GM12878 (cell line): Measurements from ENCODE around the gene RSPO4. TPM values are rescaled to one million over a fixed set of nuclear protein-coding genes. Genes with fewer than 3 reads are reported as not detected.

Experiments used
- ATAC-seq: fragments of 200-7000 bp; cut with Tn5 transposase; 3 replicates; pipeline ENCODE4 v1.9.1; 2020; ENCODE audit warnings: mild to moderate bottlenecking, moderate library complexity
- BruUV-seq: library from RNA; stranded (reverse); fragments of 400-500 nt; replicated peaks from 2 replicates; lab custom pipeline; 2021; lab: Mats Ljungman, UMichigan
- CTCF ChIA-PET: fragments of 300-600 bp; sonication (Branson Sonifier 250); formaldehyde crosslinking; extraction: SDS; loops from one replicate; lab custom pipeline; 2021; ENCODE audit warnings: inconsistent platforms; lab: Yijun Ruan, JAX
- POLR2A ChIA-PET: fragments of 350-600 bp; formaldehyde crosslinking; extraction: SDS; loops from one replicate; lab custom pipeline; 2021; ENCODE audit warnings: inconsistent platforms; lab: Charles Lee
- RAD21 ChIA-PET: fragments of 300-600 bp; sonication (Branson Sonifier 250); formaldehyde crosslinking; loops from one replicate; lab custom pipeline; 2023; ENCODE audit warnings: antibody characterized with exemption; ENCODE audit not compliant: unreplicated experiment; lab: Charles Lee
- SMC1A ChIA-PET: fragments of 300-600 bp; sonication (Branson Sonifier 250); formaldehyde crosslinking; loops from one replicate; lab custom pipeline; 2023; ENCODE audit not compliant: unreplicated experiment, uncharacterized antibody; lab: Charles Lee
- DNase-seq: peaks from one replicate; pipeline ENCODE4 v3.0.0-alpha.2; 2011; ENCODE audit warnings: low read depth, low spot score
- FAIRE-seq: peaks from 3 replicates; lab custom pipeline; 2011; peaks lifted over from hg19 to GRCh38; lab: Jason Lieb, UNC
- H2AFZ ChIP-seq: 2 replicates; pipeline ENCODE4 v1.6.0; 2011; ENCODE audit warnings: low read depth, low read length, control low read depth; ENCODE audit not compliant: control insufficient read depth
- H3K27ac ChIP-seq: 2 replicates; pipeline ENCODE4 v1.5.1; 2011; ENCODE audit warnings: control low read depth; ENCODE audit not compliant: control insufficient read depth, insufficient read depth
- H3K27me3 ChIP-seq, 2 experiments: replicated peaks in 1 of 2; 2 replicates each; pipeline versions ENCODE4 v1.6.0 to v1.6.1; 2011; ENCODE audit warnings: low read length in 1 of 2; ENCODE audit not compliant: control insufficient read depth in 2 of 2, insufficient read depth in 2 of 2
- H3K36me3 ChIP-seq, 2 experiments: 2 replicates each; pipeline ENCODE4 v1.5.1; 2011; ENCODE audit warnings: low read length in 1 of 2; ENCODE audit not compliant: control insufficient read depth in 2 of 2, insufficient read depth in 2 of 2
- H3K4me1 ChIP-seq: 2 replicates; pipeline ENCODE4 v1.6.1; 2011; ENCODE audit warnings: mild to moderate bottlenecking, low read length, moderate library complexity, mixed read lengths; ENCODE audit not compliant: control insufficient read depth, insufficient read depth
- H3K4me2 ChIP-seq: 2 replicates; pipeline ENCODE4 v1.6.0; 2011; ENCODE audit warnings: control low read depth; ENCODE audit not compliant: control insufficient read depth, insufficient read depth
- H3K4me3 ChIP-seq: fragments of 200-600 bp; sonication (generic); 2 replicates; pipeline ENCODE4 v1.5.1; 2016
- H3K79me2 ChIP-seq: 2 replicates; pipeline ENCODE4 v1.6.0; 2011; ENCODE audit warnings: low read length; ENCODE audit not compliant: control insufficient read depth, insufficient read depth
- H3K9ac ChIP-seq: 2 replicates; pipeline ENCODE4 v1.8.0; 2011; ENCODE audit warnings: low read length, control low read depth, mixed read lengths; ENCODE audit not compliant: control insufficient read depth, insufficient read depth
- H3K9me3 ChIP-seq: replicated peaks from 3 replicates; pipeline ENCODE4 v1.5.1; 2011; ENCODE audit warnings: mild to moderate bottlenecking, low read length; ENCODE audit not compliant: control insufficient read depth, insufficient read depth
- H4K20me1 ChIP-seq: 2 replicates; pipeline ENCODE4 v1.6.0; 2011; ENCODE audit not compliant: control insufficient read depth, insufficient read depth
- CEBPB ChIP-seq, 2 experiments: fragments of 150-350 bp in 1 of 2; IDR thresholded peaks; 2 replicates each; pipeline ENCODE4 v1.6.1; 2012 to 2014; ENCODE audit warnings: low read depth in 2 of 2, low read length in 2 of 2, borderline replicate concordance in 1 of 2, inconsistent platforms in 1 of 2
- CREM ChIP-seq: IDR thresholded peaks from 2 replicates; pipeline ENCODE4 v1.6.1; 2014; ENCODE audit warnings: antibody characterized with exemption, low read depth
- HDAC6 ChIP-seq: fragments of 200-600 bp; sonication (generic); IDR thresholded peaks from one replicate; pipeline ENCODE4 v1.8.0; 2017; ENCODE audit warnings: antibody characterized with exemption; ENCODE audit not compliant: unreplicated experiment
- HDGF ChIP-seq: fragments of 450-650 bp; IDR thresholded peaks from 2 replicates; pipeline ENCODE4 v1.6.1; 2016; ENCODE audit warnings: antibody characterized with exemption
- IRF4 ChIP-seq: IDR thresholded peaks from 2 replicates; pipeline ENCODE4 v1.6.1; 2011; ENCODE audit warnings: low read depth, low read length
- KAT2A ChIP-seq: conservative IDR thresholded peaks from 2 replicates; pipeline ENCODE4 v1.6.1; 2011; ENCODE audit warnings: low read depth, low read length; ENCODE audit not compliant: control insufficient read depth
- MEF2A ChIP-seq: IDR thresholded peaks from 2 replicates; pipeline ENCODE4 v1.6.1; 2011; ENCODE audit warnings: low read depth, mild to moderate bottlenecking, low read length, moderate library complexity; ENCODE audit not compliant: insufficient read depth
- MTA3 ChIP-seq: IDR thresholded peaks from 2 replicates; pipeline ENCODE4 v1.6.1; 2012; ENCODE audit warnings: low read length, inconsistent platforms, borderline replicate concordance
- NFIC ChIP-seq: IDR thresholded peaks from 2 replicates; pipeline ENCODE4 v1.6.1; 2012; ENCODE audit warnings: low read depth, mild to moderate bottlenecking, inconsistent platforms, low read length, moderate library complexity
- RELA ChIP-seq: fragments of 450-650 bp; IDR thresholded peaks from 2 replicates; pipeline ENCODE4 v1.8.0; 2014; ENCODE audit warnings: borderline replicate concordance; ENCODE audit not compliant: partially characterized antibody
- RUNX3 ChIP-seq: IDR thresholded peaks from 2 replicates; pipeline ENCODE4 v1.6.1; 2012; ENCODE audit warnings: low read length, inconsistent platforms
- SMARCA5 ChIP-seq: fragments of 450-650 bp; IDR thresholded peaks from 2 replicates; pipeline ENCODE4 v1.6.1; 2017; ENCODE audit warnings: mild to moderate bottlenecking
- STAT3 ChIP-seq: IDR thresholded peaks from 2 replicates; pipeline ENCODE4 v1.6.1; 2011; ENCODE audit warnings: low read depth, low read length, improper control_type of control experiment
- TAF1 ChIP-seq: IDR thresholded peaks from 2 replicates; pipeline ENCODE4 v1.6.1; 2011; ENCODE audit warnings: mild to moderate bottlenecking, low read depth, low read length, borderline replicate concordance
- TARDBP ChIP-seq: IDR thresholded peaks from 2 replicates; pipeline ENCODE4 v1.6.1; 2016; ENCODE audit warnings: borderline replicate concordance
- YBX1 ChIP-seq: fragments of 450-650 bp; IDR thresholded peaks from 2 replicates; pipeline ENCODE4 v1.6.1; 2016; ENCODE audit warnings: antibody characterized with exemption
- ZNF217 ChIP-seq: fragments of 450-650 bp; IDR thresholded peaks from 2 replicates; pipeline ENCODE4 v1.6.1; 2017; ENCODE audit warnings: antibody characterized with exemption, mild to moderate bottlenecking
- WGBS: methylation state at CpG from one replicate; pipeline ENCODE4 v1.1.6; 2016; ENCODE audit warnings: low lambda C conversion rate; ENCODE audit not compliant: insufficient replicate concordance, insufficient coverage; ENCODE audit errors: missing lambda C conversion rate; 5-methylcytosine and 5-hydroxymethylcytosine counted together
- in situ Hi-C: fragments of 300-500 bp; cut with MboI; formaldehyde crosslinking; loops from 9 replicates; pipeline ENCODE4 v1.14.3; 2018; ENCODE audit warnings: mixed read lengths
- intact Hi-C: fragments of 100-400 bp; cut with micrococcal nuclease; formaldehyde crosslinking; loops from one replicate; pipeline ENCODE4 v1.14.2; 2022; ENCODE audit not compliant: unreplicated experiment
- polyA plus RNA-seq, 11 experiments: library from polyadenylated mRNA; depleted of rRNA in 4 of 11; unstranded in 6 of 11; stranded (reverse) in 5 of 11; fragments of >200 nt; fragmentation: Nextera tagmentation in 4 of 11; fragmentation: Illumina TruSeq in 1 of 11; extraction: Ambion mirVana in 4 of 11; extraction: Trizol in 1 of 11; gene quantifications; 1 replicate in 1 of 11; 2 replicates in 10 of 11; pipeline versions ENCODE4 v1.2.1 to v1.2.3, GENCODE V29; 2011 to 2016; ENCODE audit warnings: inconsistent platforms in 2 of 11, missing spikeins in 2 of 11, low read depth in 1 of 11
- total RNA-seq, 4 experiments: library from RNA; depleted of rRNA in 3 of 4; stranded (reverse); fragments of >200 nt in 3 of 4; fragmentation: Illumina TruSeq in 1 of 4; extraction: Trizol in 1 of 4; gene quantifications; 2 replicates each; pipeline versions ENCODE4 v1.2.1 to v1.2.3, GENCODE V29; 2013 to 2021
- TF ChIP-seq, protein P1 (sequence below): fragments of 450-650 bp; IDR thresholded peaks from 2 replicates; pipeline ENCODE4 v1.6.1; 2018; ENCODE audit warnings: mild to moderate bottlenecking, low read depth, moderate library complexity; ENCODE audit not compliant: partially characterized antibody

RSPO4 gene
- total and polyA plus RNA-seq, 10 of the 15 experiments (the other 5 are each of a cell fraction or from before 2014, with no cell fraction given), result 0.06 TPM; not detected in 9

DNA sequence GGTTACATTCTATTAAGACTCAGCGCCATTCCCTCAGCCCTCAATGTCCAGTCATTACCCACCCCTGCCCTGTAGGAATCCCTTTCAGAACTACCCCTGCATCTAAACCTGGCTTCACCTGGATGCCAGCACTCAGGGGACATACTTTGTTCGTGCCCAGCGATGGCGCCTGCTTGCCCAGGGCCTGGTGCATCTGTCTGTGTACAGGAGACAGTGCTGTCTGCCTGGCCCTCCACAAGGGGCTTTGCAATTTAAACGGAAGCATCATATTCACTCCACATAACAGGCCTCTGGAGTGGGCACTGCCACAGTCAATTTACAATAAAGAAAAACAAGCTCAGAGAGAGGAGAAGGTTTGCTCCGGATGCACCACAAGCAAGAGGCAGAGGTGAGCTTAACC, 4.6 kb downstream of the RSPO4 start:
- Histone ChIP-seq H3K36me3 (no peaks in the 10 kb centered on the region), H3K4me1 (no peaks in the 10 kb centered on the region), H3K4me2 (no peak overlapping the region), H3K79me2 (no peaks in the 10 kb centered on the region), H3K4me3 (no peak overlapping the region), H3K9ac (no peak overlapping the region), H3K27me3 (peaks cover 5 to 13% of the 10 kb centered on the region in 2 experiments; a peak in 3 of 4 replicates), H4K20me1 (no peaks in the 10 kb centered on the region), H3K27ac (no peak overlapping the region), H3K9me3 (no peaks in the 10 kb centered on the region), H2AFZ (no peak overlapping the region)
- FAIRE-seq, result no peak
- CTCF ChIA-PET, result interaction anchor here (0.7 kb wide), 1 partner anchor 378 kb away, joined by 3 read pairs; no protein-coding TSS in a partner anchor
- in situ Hi-C loops, result no loop called here
- no peak for ATAC-seq
- POLR2A ChIA-PET, result no interaction called here
- 49% methylated on average over 6 of the region's 6 CpGs for WGBS
- DNase-seq, result no peak
- SMC1A ChIA-PET, result no interaction called here
- TF ChIP-seq NFIC (no peak), CEBPB (IDR thresholded peaks at IDR 0.05; ENCODE audit: borderline replicate concordance in 1 of 2, low read depth in 2 of 2, low read length in 2 of 2) (no peak), MEF2A (no peak), KAT2A (no peak), IRF4 (no peak), MTA3 (no peak), ZNF217 (no peak), TARDBP (no peak), TAF1 (no peak), STAT3 (no peak), HDGF (no peak), CREM (no peak), HDAC6 (no peak), SMARCA5 (no peak), RUNX3 (no peak), YBX1 (no peak), RELA (no peak)
- TF ChIP-seq, protein P1, sequence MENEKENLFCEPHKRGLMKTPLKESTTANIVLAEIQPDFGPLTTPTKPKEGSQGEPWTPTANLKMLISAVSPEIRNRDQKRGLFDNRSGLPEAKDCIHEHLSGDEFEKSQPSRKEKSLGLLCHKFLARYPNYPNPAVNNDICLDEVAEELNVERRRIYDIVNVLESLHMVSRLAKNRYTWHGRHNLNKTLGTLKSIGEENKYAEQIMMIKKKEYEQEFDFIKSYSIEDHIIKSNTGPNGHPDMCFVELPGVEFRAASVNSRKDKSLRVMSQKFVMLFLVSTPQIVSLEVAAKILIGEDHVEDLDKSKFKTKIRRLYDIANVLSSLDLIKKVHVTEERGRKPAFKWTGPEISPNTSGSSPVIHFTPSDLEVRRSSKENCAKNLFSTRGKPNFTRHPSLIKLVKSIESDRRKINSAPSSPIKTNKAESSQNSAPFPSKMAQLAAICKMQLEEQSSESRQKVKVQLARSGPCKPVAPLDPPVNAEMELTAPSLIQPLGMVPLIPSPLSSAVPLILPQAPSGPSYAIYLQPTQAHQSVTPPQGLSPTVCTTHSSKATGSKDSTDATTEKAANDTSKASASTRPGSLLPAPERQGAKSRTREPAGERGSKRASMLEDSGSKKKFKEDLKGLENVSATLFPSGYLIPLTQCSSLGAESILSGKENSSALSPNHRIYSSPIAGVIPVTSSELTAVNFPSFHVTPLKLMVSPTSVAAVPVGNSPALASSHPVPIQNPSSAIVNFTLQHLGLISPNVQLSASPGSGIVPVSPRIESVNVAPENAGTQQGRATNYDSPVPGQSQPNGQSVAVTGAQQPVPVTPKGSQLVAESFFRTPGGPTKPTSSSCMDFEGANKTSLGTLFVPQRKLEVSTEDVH, result no peak
- intact Hi-C loops, result no loop called here
- RAD21 ChIA-PET, result no interaction called here
- no TSS peak for BruUV-seq
